ENCODE measurements around the gene ADAM12.

The ADAM12 gene

DNA sequence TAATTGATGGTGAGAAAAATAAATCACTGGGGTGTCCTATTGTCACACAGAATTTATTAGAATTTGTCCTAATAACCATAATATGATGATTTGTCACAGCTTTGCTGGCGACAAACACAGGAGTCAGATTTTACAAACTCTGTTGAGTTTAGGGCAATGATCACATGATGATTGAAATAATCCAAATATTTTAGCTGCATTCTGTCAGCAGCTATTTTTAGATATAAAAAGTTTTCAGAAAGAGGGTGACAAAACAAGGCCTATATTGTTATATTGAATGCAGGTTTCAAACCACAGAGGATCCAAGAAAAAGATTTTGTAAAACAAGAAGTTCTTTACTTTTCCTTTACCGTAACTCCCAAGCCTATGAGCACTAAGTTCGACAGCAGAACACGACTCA is 178.8 kb downstream of the ADAM12 start:
- TF ChIP-seq CTCF (conservative IDR thresholded peaks at IDR 0.05; ENCODE audit: low read length) (no peak), EZH2phosphoT487 (IDR thresholded peaks at IDR 0.05; ENCODE audit: borderline replicate concordance) (no peak)
- H3K4me3 ChIP-seq (ENCODE audit: low read length, poor library complexity, severe bottlenecking) = no peak overlapping the region
- H3K79me2 ChIP-seq (ENCODE audit: insufficient read depth, low read length) = no peaks in the 10 kb centered on the region
- no peaks in the 10 kb centered on the region for H3K9me2 ChIP-seq (replicated peaks; ENCODE audit: low read depth, low read length)
- H3K4me1 ChIP-seq (ENCODE audit: insufficient read depth, low read length, poor library complexity, severe bottlenecking) = no peaks in the 10 kb centered on the region
- H3K9me3 ChIP-seq (ENCODE audit: insufficient read depth, low read depth, low read length) = no peaks in the 10 kb centered on the region; the same call in 1 of the 2 replicates
- H3F3A ChIP-seq (ENCODE audit: low read depth) = no peaks in the 10 kb centered on the region
- no peak overlapping the region for H3K4me2 ChIP-seq (ENCODE audit: low read depth, low read length, poor library complexity, severe bottlenecking)
- no peaks in the 10 kb centered on the region for H4K20me1 ChIP-seq (ENCODE audit: insufficient read depth, low read length, poor library complexity, severe bottlenecking)
- no peaks in the 10 kb centered on the region for H3K36me3 ChIP-seq (ENCODE audit: insufficient read depth, low read length)
- H2AFZ ChIP-seq (ENCODE audit: low read length) = no peak overlapping the region
- H3K9ac ChIP-seq (ENCODE audit: low read depth, low read length, poor library complexity, severe bottlenecking) = no peak overlapping the region
- H3K27me3 ChIP-seq (ENCODE audit: insufficient read depth, low read length, poor library complexity, severe bottlenecking) = no peaks in the 10 kb centered on the region

DNA sequence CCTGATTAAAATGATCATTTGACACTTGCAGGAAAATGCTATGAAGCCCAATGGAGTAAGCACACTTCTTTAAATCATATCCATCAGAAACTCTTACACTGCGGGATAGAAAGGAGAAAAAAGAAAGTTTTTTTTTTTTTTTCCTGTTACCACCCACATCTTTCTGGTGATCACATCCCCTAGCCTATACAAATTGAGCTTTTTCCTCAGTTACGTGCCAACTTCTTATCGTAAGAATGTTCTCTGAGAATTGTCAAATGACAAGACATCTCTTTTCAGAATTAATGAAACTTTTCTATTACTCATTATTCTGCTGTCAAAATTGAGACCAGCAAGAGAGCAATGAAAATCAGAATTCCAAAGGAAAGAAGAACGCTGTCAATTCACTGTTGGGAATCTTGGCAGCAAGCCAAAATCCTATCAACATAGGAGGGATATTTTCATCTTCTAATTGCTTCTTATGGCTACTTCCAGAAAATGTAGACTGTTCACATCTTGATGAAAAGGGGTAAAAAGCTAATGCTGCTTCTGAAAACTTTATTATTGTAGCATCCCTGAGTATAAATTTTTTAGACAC is 179.5 kb downstream of the ADAM12 start:
- no peaks in the 10 kb centered on the region for H3K79me2 ChIP-seq (ENCODE audit: insufficient read depth, low read length)
- no peaks in the 10 kb centered on the region for H3K27me3 ChIP-seq (ENCODE audit: insufficient read depth, low read length, poor library complexity, severe bottlenecking)
- TF ChIP-seq CTCF (conservative IDR thresholded peaks at IDR 0.05; ENCODE audit: low read length) (no peak), EZH2phosphoT487 (IDR thresholded peaks at IDR 0.05; ENCODE audit: borderline replicate concordance) (no peak)
- H3K9me2 ChIP-seq (replicated peaks; ENCODE audit: low read depth, low read length) = no peaks in the 10 kb centered on the region
- H2AFZ ChIP-seq (ENCODE audit: low read length) = no peak overlapping the region
- H3K9ac ChIP-seq (ENCODE audit: low read depth, low read length, poor library complexity, severe bottlenecking) = no peak overlapping the region
- no peaks in the 10 kb centered on the region; the same call in 1 of the 2 replicates for H3K9me3 ChIP-seq (ENCODE audit: insufficient read depth, low read depth, low read length)
- no peak overlapping the region for H3K4me2 ChIP-seq (ENCODE audit: low read depth, low read length, poor library complexity, severe bottlenecking)
- H3K36me3 ChIP-seq (ENCODE audit: insufficient read depth, low read length) = no peaks in the 10 kb centered on the region
- no peak overlapping the region for H3K4me3 ChIP-seq (ENCODE audit: low read length, poor library complexity, severe bottlenecking)
- no peaks in the 10 kb centered on the region for H3K4me1 ChIP-seq (ENCODE audit: insufficient read depth, low read length, poor library complexity, severe bottlenecking)
- no peaks in the 10 kb centered on the region for H3F3A ChIP-seq (ENCODE audit: low read depth)
- H4K20me1 ChIP-seq (ENCODE audit: insufficient read depth, low read length, poor library complexity, severe bottlenecking) = no peaks in the 10 kb centered on the region

DNA sequence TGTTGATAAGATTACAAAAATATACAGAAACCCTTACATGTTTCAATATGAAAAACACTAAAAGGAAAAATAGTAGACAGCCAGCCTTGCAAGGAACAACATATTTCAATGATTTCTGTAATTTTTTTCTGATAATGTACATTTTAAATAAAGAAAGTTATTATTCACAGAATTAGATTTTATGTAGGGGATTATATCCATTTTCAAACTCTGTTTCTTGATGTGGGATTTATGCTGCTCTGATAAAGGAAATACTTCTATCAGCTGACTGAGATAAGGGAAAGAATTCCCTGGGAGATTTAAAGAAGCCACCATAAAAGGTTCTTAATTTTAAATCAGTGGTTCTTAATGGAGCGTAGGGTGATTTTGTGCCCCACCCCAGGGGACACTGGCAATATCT is 180.4 kb downstream of the ADAM12 start:
- Histone ChIP-seq H3K9me2 (replicated peaks; ENCODE audit: low read depth, low read length) (no peaks in the 10 kb centered on the region), H3K9me3 (ENCODE audit: insufficient read depth, low read depth, low read length) (no peaks in the 10 kb centered on the region; the same call in 1 of the 2 replicates), H3K9ac (ENCODE audit: low read depth, low read length, poor library complexity, severe bottlenecking) (no peak overlapping the region), H3K36me3 (ENCODE audit: insufficient read depth, low read length) (no peaks in the 10 kb centered on the region), H3F3A (ENCODE audit: low read depth) (no peaks in the 10 kb centered on the region), H3K4me2 (ENCODE audit: low read depth, low read length, poor library complexity, severe bottlenecking) (no peak overlapping the region), H3K4me3 (ENCODE audit: low read length, poor library complexity, severe bottlenecking) (no peak overlapping the region), H3K79me2 (ENCODE audit: insufficient read depth, low read length) (no peaks in the 10 kb centered on the region), H3K4me1 (ENCODE audit: insufficient read depth, low read length, poor library complexity, severe bottlenecking) (no peaks in the 10 kb centered on the region), H4K20me1 (ENCODE audit: insufficient read depth, low read length, poor library complexity, severe bottlenecking) (no peaks in the 10 kb centered on the region), H2AFZ (ENCODE audit: low read length) (no peak overlapping the region), H3K27me3 (ENCODE audit: insufficient read depth, low read length, poor library complexity, severe bottlenecking) (no peaks in the 10 kb centered on the region)
- TF ChIP-seq CTCF (conservative IDR thresholded peaks at IDR 0.05; ENCODE audit: low read length) (no peak), EZH2phosphoT487 (IDR thresholded peaks at IDR 0.05; ENCODE audit: borderline replicate concordance) (no peak)

Data from Loucy (cell line).